Adipocyte (in vitro differentiated cells): ENCODE data around the gene SLC2A5.
A peak's percentile ranks its signal among the peaks of the same experiment; 100 is the strongest.

ENCODE experiments used
- DNase-seq: peaks from one replicate; pipeline ENCODE4 v3.0.0-alpha.2; 2015; ENCODE audit warnings: low read depth
- H3K27me3 ChIP-seq: replicated peaks from 2 replicates; pipeline ENCODE4 v1.7.0; 2013; ENCODE audit warnings: mild to moderate bottlenecking, low read length, moderate library complexity; ENCODE audit not compliant: control insufficient read depth, insufficient read depth
- H3K36me3 ChIP-seq: 2 replicates; pipeline ENCODE4 v1.7.0; 2013; ENCODE audit warnings: low read length, mild to moderate bottlenecking, moderate library complexity; ENCODE audit not compliant: control insufficient read depth, insufficient read depth, severe bottlenecking
- H3K4me1 ChIP-seq: 2 replicates; pipeline ENCODE4 v1.7.0; 2013; ENCODE audit warnings: mild to moderate bottlenecking, low read length, moderate library complexity; ENCODE audit not compliant: control insufficient read depth, insufficient read depth
- H3K4me3 ChIP-seq: 2 replicates; pipeline ENCODE4 v1.7.0; 2013; ENCODE audit warnings: mild to moderate bottlenecking, low read length, moderate library complexity
- H3K9ac ChIP-seq: 2 replicates; pipeline ENCODE4 v1.7.0; 2013; ENCODE audit warnings: mild to moderate bottlenecking, low read length, moderate library complexity
- H3K9me3 ChIP-seq: 2 replicates; pipeline ENCODE4 v1.7.0; 2013; ENCODE audit warnings: mild to moderate bottlenecking, low read length, moderate library complexity; ENCODE audit not compliant: control insufficient read depth

SLC2A5 gene

DNA sequence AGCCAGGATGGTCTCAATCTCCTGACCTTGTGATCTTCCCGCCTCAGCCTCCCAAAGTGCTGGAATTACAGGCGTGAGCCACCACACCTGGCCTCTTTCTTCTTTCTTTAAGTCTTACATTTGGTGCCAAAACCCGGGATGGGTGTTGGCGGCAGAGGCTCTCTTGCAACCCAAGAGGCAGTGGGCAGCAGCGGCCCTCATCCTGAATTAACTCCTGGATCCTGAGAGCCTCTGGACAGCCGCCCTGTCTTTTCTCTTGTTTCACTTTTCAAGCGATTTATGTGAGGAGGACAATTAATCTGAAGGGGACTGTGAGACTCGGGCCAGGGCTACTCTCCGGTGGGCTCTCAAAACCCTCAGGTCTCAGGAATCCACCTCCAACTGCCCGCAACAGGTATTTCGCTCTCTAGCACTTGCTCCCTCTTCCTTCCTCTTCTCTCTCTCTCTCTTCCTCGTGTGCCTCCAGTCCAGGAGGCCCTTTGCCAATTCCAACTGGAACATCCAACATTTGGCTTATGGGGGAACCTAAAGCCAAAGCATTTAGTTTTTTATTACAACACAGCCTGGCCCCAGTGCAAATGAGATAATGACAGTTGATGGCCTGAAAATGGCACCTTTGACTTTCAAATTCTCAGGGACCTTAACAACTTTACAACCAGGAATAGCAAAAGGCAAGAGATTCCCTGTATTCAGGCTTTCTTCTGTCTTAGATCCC is 18.1 kb upstream of the SLC2A5 start:
- peaks cover 8% of the 10 kb centered on the region for H3K27me3 ChIP-seq
- H3K9ac ChIP-seq: no peak overlapping the region
- peaks cover 3% of the 10 kb centered on the region for H3K9me3 ChIP-seq
- no peak for DNase-seq
- H3K36me3 ChIP-seq: no peaks in the 10 kb centered on the region
- no peak overlapping the region for H3K4me3 ChIP-seq
- peaks cover 37% of the 10 kb centered on the region for H3K4me1 ChIP-seq

DNA sequence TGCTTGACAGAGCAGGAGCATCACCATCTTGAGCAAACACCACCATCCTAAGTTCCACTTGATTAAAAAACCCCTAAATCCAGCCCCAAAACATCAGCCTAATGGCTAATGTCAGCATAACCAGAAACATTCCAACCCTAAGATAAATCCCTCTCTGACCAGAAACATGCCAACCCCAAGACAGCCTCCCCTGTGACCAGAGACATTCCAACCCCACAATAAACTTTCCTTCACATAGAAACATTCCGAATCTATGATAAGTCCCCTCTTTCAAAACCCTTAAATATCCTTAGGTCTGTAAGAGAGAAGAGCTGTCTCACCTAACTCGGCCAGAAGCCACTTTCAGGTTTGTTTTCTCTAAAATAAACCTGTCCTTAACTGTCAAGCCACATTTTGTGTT is 17.4 kb upstream of the SLC2A5 start:
- Histone ChIP-seq H3K9me3 (peaks cover 3% of the 10 kb centered on the region), H3K4me3 (no peak overlapping the region)

DNA sequence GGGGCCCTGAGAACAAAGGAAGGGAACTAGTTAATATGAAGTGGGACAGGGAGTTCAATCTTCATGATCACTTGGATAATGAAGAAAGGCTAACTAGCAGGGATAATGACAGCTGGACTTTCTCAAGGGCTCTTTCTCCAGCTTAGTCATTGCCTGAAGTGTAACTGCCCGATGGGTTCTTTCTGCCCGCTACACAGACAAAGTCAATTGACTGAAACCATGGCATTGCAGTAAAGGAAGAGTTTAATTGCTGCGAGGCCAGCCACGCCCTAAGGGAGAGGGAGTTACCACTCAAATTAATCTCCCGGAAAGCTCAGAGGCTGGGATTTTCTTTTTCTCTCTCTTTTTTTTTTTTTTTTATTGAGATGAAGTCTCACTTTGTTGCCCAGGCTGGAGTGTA is 16.6 kb upstream of the SLC2A5 start:
- Histone ChIP-seq H3K9me3 (peaks cover 3% of the 10 kb centered on the region), H3K27me3 (no peaks in the 10 kb centered on the region), H3K4me3 (no peak overlapping the region), H3K36me3 (no peaks in the 10 kb centered on the region), H3K9ac (no peak overlapping the region), H3K4me1 (peaks cover 40% of the 10 kb centered on the region)
- DNase-seq: no peak

More for the DNA sequence above, 17.4 kb upstream of the SLC2A5 start:
- H3K27me3 ChIP-seq: peaks cover 5% of the 10 kb centered on the region
- H3K36me3 ChIP-seq: no peaks in the 10 kb centered on the region
- DNase-seq: no peak
- H3K9ac ChIP-seq: no peak overlapping the region
- peaks cover 40% of the 10 kb centered on the region for H3K4me1 ChIP-seq

DNA sequence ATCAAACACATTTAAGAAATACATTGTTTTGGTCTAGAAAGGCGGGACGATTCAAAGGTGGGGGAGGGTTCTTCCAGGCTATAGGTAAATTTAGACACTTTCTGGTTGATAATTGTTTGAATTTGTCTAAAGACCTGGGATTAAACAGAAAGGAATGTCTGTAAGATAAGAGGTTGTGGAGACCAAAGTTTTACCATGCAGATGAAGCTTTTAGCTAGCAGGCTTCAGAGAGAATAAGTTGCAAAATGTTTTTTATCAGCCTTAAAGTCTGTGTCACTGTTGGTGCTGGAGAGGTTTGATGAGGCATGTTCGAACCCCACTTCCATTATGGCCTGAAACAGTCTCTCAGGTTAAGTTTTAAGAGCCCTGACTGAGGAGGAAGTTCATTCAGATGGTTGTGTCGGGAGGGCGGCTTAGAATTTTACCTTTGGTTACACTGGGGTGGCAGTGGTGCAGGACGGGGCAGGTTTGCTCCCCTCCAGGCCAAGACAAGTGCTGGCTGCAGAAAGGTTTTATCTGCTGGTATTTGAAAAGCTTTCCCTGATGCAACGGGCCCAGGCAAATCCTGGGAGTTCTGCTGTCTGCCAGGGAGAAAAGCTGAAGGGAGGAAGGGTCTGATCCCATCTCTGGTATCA is 16.0 kb upstream of the SLC2A5 start:
- Histone ChIP-seq H3K9ac (peak overlapping the region; percentile 4), H3K4me3 (no peak overlapping the region), H3K9me3 (peaks cover 3% of the 10 kb centered on the region), H3K27me3 (no peaks in the 10 kb centered on the region), H3K36me3 (no peaks in the 10 kb centered on the region), H3K4me1 (peaks cover 40% of the 10 kb centered on the region)
- no peak for DNase-seq

DNA sequence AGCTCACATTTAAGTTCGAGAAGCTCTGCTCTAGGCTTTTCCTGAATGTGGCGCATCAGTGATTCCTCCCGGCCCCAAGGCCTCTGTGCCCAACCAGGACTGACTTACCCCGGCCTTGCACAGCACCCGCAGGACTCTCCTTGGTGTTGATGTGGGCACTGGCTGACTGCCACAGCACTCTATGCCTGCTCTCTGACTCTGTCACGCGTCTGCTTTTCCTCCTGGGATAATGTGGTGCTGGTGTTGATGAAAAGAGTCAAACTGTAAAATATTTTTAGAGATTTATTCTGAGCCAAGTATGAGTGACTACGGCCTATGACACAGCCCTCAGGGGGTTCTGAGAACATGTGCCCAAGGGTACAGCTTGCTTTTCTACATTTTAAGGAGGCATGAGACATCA is 15.5 kb upstream of the SLC2A5 start:
- no peak for DNase-seq
- Histone ChIP-seq H3K9me3 (peaks cover 3% of the 10 kb centered on the region), H3K4me3 (no peak overlapping the region), H3K36me3 (no peaks in the 10 kb centered on the region), H3K27me3 (no peaks in the 10 kb centered on the region), H3K4me1 (peaks cover 40% of the 10 kb centered on the region), H3K9ac (peak overlapping the region; percentile 32)

DNA sequence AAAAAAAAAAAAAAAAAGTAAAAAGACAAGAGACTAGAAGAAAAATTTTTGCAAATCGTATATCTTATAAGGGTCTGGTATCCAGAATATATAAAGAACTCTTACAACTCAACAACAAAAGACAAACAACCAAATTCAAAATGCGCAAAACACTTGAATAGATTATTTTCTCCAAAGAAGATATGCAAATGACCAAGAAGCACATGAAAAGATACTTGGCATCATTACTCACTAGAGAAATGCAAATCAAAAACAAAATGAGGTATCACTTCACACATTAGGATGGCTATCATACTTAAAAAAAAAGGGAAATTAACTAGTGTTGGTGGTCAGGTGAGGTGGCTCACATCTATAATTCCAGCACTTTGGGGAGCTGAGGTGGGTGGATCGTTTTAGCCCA is 12.0 kb upstream of the SLC2A5 start:
- no peaks in the 10 kb centered on the region for H3K36me3 ChIP-seq
- H3K9ac ChIP-seq: no peak overlapping the region
- no peak overlapping the region for H3K4me3 ChIP-seq
- H3K9me3 ChIP-seq: no peaks in the 10 kb centered on the region
- no peaks in the 10 kb centered on the region for H3K27me3 ChIP-seq
- H3K4me1 ChIP-seq: peaks cover 42% of the 10 kb centered on the region
- no peak for DNase-seq

DNA sequence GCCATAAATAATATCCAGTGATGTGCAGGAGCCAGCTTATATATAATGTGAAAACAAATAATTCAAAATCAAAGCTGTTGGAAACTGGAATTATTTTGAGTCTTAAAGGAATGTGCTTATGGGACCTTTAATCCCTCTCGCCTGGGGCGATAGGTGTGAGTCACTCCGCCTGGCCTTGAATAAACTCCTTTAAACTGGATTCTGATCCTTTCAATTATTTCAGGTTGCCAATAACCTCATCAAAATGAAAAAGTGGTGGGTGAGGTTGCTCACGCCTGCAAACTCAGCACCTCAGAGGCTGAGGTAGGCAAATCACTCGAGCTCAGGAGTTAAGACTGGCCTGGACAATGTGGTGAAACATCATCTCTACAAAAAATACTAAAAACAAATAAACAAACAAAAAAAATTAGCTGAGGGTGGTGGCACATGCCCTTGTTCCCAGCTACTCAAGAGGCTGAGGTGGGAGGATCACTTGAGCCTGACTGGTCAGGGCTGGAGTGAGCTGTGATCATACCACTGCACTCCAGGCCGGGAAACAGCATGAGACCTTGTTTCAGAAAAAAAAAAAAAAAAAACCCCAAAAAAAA is 11.4 kb upstream of the SLC2A5 start:
- Histone ChIP-seq H3K27me3 (no peaks in the 10 kb centered on the region), H3K4me1 (peaks cover 39% of the 10 kb centered on the region), H3K36me3 (no peaks in the 10 kb centered on the region), H3K4me3 (no peak overlapping the region), H3K9ac (no peak overlapping the region), H3K9me3 (no peaks in the 10 kb centered on the region)
- DNase-seq: no peak

DNA sequence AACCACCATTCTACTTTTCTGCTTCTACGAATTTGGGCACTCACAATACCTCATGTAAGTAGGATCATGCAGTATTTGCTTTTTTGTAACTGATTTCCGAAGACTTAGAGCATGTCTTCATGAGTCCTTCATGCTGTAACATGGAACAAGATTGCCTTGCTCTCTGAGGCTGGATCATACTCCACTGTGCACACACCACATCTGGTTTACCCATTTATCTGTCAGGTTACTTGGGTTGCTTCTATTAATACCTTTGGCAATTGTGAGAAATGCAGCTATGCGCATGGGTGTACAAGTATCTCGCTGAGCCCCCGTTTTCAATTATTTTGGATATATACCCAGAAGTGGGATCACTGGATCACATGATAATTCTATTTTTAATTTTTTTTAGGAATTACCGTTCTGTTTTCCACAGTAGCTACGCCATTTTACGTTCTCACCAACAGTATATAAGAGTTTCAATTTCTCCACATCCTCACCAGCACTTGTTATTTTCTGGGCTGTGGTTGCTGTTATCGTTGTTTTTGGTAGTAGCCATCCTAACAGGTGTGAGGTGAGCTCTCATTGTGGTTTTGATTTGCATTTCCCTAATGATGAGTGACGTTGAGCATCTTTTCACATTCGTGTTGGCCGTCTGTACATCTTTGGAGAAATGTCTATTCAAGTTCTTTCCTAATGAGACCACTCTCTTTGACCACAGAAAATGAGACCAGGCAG is 10.7 kb upstream of the SLC2A5 start:
- no peaks in the 10 kb centered on the region for H3K36me3 ChIP-seq
- H3K9ac ChIP-seq: no peak overlapping the region
- H3K4me1 ChIP-seq: peaks cover 32% of the 10 kb centered on the region
- H3K4me3 ChIP-seq: no peak overlapping the region
- H3K9me3 ChIP-seq: no peaks in the 10 kb centered on the region
- no peak for DNase-seq
- H3K27me3 ChIP-seq: no peaks in the 10 kb centered on the region

DNA sequence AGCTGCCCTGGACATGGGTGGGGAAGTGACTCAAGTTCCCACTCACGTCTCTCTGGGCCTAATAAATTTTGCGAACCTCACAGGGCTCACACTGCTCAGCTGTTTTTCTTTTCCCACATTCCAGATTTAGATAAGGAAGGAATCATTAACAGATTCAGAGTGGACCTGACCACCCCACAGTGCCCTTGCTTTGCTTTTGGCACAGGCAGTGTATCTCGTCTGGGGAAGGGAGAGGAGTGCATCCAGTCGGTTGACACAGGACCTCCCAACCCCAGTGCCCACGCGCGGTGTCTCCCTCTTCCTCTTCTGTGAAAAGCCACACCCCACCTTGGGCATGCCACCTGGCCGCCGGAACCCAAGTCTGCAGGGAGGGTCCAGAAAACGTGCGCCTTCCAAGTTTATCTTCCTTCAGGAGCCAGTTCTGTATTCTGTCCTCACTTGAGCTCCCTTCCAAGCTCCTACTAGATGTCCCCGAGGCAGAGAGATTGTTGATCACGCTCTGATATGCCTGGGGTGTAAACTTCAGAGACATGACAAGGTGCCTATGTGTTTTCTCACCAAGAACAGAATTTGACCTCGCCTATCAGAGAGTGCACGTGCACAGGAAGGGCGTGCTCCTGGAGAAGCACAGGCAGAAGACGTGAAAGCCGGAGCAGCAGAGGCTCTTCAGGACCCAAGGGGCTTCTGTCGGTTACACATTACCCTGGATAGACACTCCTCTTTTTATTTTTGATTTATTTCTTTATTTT is 9.5 kb upstream of the SLC2A5 start:
- no peak for DNase-seq
- Histone ChIP-seq H3K9me3 (no peaks in the 10 kb centered on the region), H3K36me3 (no peaks in the 10 kb centered on the region), H3K4me3 (no peak overlapping the region), H3K9ac (no peak overlapping the region), H3K27me3 (no peaks in the 10 kb centered on the region), H3K4me1 (peaks cover 23% of the 10 kb centered on the region)

DNA sequence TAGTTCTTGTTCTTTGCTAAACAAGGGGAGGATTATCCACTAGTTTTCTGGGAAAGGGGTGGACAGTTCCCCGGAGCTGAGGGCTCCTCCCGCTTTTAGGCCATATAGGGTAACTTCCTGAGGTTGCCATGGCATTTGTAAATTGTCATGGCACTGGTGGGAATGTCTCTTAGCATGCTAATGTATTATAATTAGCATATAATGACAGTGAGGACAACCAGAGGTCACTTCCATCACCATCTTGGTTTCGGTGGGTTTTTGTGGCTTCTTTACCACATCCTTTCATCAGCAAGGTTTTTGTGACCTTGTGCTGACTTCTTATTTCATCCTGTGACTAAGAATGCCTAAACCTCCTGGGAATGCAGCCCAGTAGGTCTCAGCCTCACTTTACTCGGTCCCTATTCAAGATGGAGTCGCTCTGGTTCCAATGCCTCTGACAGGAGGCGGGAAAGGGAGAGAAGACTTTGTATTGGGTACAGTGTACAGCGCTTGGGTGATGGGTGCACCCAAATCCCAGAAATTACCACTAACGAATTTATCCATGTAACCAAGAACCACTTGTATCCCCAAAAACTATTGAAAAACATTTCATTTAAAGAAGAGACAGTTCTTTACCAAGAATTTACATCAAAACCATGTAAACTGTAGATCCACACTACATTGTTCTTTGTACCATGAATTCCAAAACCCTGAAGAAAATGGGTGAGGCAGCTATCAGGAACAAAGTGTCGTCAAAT is 8.7 kb upstream of the SLC2A5 start:
- Histone ChIP-seq H3K4me3 (no peak overlapping the region), H3K9me3 (no peaks in the 10 kb centered on the region), H3K4me1 (peaks cover 21% of the 10 kb centered on the region), H3K27me3 (no peaks in the 10 kb centered on the region), H3K9ac (no peak overlapping the region), H3K36me3 (no peaks in the 10 kb centered on the region)
- no peak for DNase-seq
